Keratinocyte (primary cell): ENCODE measurements around the gene SCN9A.

Experiments used
- EZH2 ChIP-seq: IDR thresholded peaks from one replicate; pipeline ENCODE4 v1.6.1; 2012; ENCODE audit warnings: inconsistent platforms, mild to moderate bottlenecking, low read length, moderate library complexity
- TF ChIP-seq, protein P1 (sequence below), 3 experiments: IDR thresholded peaks in 1 of 3; conservative IDR thresholded peaks in 1 of 3; optimal IDR thresholded peaks in 1 of 3; 2 replicates in 2 of 3; 3 replicates in 1 of 3; pipeline versions ENCODE3 to v1.5.1; 2011; ENCODE audit warnings: low read length in 3 of 3, mild to moderate bottlenecking in 3 of 3, moderate library complexity in 2 of 3, control low read depth in 1 of 3, inconsistent platforms in 1 of 3; ENCODE audit not compliant: insufficient read depth in 2 of 3; ENCODE audit errors: extremely low read depth in 1 of 3

DNA sequence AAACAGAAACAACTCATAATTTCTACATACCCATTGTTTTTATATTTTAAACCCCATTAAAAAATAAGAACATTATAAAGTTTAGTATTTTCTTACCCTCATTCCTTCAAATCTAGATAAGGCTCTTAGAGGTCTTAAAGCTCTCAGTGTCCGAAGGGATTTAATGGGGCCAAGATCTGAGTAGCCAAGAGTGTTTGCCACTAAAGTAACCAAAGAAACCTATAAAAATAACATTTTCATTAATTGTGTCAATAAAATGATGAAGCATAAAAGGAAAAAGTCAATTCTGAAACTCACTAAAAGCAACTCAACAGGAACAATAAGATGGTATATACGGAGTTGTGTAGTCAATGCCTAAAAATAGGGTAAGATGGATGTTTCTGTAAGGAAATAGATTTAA lies 142.5 kb downstream of the SCN9A start:
- TF ChIP-seq, protein P1, sequence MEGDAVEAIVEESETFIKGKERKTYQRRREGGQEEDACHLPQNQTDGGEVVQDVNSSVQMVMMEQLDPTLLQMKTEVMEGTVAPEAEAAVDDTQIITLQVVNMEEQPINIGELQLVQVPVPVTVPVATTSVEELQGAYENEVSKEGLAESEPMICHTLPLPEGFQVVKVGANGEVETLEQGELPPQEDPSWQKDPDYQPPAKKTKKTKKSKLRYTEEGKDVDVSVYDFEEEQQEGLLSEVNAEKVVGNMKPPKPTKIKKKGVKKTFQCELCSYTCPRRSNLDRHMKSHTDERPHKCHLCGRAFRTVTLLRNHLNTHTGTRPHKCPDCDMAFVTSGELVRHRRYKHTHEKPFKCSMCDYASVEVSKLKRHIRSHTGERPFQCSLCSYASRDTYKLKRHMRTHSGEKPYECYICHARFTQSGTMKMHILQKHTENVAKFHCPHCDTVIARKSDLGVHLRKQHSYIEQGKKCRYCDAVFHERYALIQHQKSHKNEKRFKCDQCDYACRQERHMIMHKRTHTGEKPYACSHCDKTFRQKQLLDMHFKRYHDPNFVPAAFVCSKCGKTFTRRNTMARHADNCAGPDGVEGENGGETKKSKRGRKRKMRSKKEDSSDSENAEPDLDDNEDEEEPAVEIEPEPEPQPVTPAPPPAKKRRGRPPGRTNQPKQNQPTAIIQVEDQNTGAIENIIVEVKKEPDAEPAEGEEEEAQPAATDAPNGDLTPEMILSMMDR (optimal IDR thresholded peaks at IDR 0.05 in 1 of 3, IDR thresholded peaks at IDR 0.05 in 1 of 3, conservative IDR thresholded peaks at IDR 0.05 in 1 of 3; ENCODE audit: extremely low read depth in 1 of 3, insufficient read depth in 2 of 3, low read length in 3 of 3), result no peak
- no peak for TF ChIP-seq EZH2
